ENCODE data around the gene PAX7. TPM values are rescaled to one million over a fixed set of nuclear protein-coding genes. Genes with fewer than 3 reads are reported as not detected.
A peak's percentile ranks its signal among the peaks of the same experiment; 100 is the strongest.

The PAX7 gene
- total RNA-seq, 2 experiments from 2014 or later, result not detected

GRCh38 chr1:18631496-18632217, 1.0 kb downstream of the PAX7 start:
- peak overlapping the region; percentile 51 for H3K4me3 Mint-ChIP-seq
- H3K27ac Mint-ChIP-seq, result peak overlapping the region; percentile 19
- CTCF ChIA-PET, result no interaction called here

GRCh38 chr1:18632218-18632588, 1.6 kb downstream of the PAX7 start:
- ChIA-PET POLR2A (no interaction called here), CTCF (no interaction called here)
- peak overlapping the region; percentile 51 for H3K4me3 Mint-ChIP-seq
- no peak for DNase-seq
- peak overlapping the region; percentile 54 for H3K27ac Mint-ChIP-seq
- H3K9me3 Mint-ChIP-seq, result no peaks in the 10 kb centered on the region
- peaks cover 1% of the 10 kb centered on the region for H3K36me3 Mint-ChIP-seq (ENCODE audit: low read depth)
- H3K4me1 Mint-ChIP-seq, result peaks cover 3% of the 10 kb centered on the region
- H3K27me3 Mint-ChIP-seq, result peaks cover 93% of the 10 kb centered on the region

More at GRCh38 chr1:18631496-18632217, 1.0 kb downstream of the PAX7 start:
- H3K4me1 Mint-ChIP-seq, result peaks cover 3% of the 10 kb centered on the region
- H3K27me3 Mint-ChIP-seq, result peaks cover 92% of the 10 kb centered on the region
- POLR2A ChIA-PET, result no interaction called here
- peaks cover 1% of the 10 kb centered on the region for H3K36me3 Mint-ChIP-seq (ENCODE audit: low read depth)
- no peak for DNase-seq
- H3K9me3 Mint-ChIP-seq, result no peaks in the 10 kb centered on the region

GRCh38 chr1:18632783-18633421, 2.3 kb downstream of the PAX7 start:
- POLR2A ChIA-PET, result no interaction called here

GRCh38 chr1:18633422-18634155, 2.9 kb downstream of the PAX7 start:
- DNase-seq, result no peak
- POLR2A ChIA-PET, result no interaction called here
- CTCF ChIA-PET, result no interaction called here

More at GRCh38 chr1:18632783-18633421, 2.3 kb downstream of the PAX7 start:
- Mint-ChIP-seq H3K36me3 (ENCODE audit: low read depth) (peaks cover 1% of the 10 kb centered on the region), H3K27ac (no peak overlapping the region), H3K27me3 (peaks cover 91% of the 10 kb centered on the region), H3K4me1 (peaks cover 3% of the 10 kb centered on the region), H3K9me3 (no peaks in the 10 kb centered on the region), H3K4me3 (no peak overlapping the region)
- CTCF ChIA-PET, result no interaction called here
- DNase-seq, result no peak

GRCh38 chr1:18634276-18634675, 3.6 kb downstream of the PAX7 start:
- Mint-ChIP-seq H3K4me1 (peaks cover 3% of the 10 kb centered on the region), H3K4me3 (no peak overlapping the region), H3K27ac (no peak overlapping the region), H3K9me3 (no peaks in the 10 kb centered on the region), H3K27me3 (peaks cover 91% of the 10 kb centered on the region), H3K36me3 (ENCODE audit: low read depth) (peaks cover 1% of the 10 kb centered on the region)
- ChIA-PET POLR2A (no interaction called here), CTCF (no interaction called here)
- no peak for DNase-seq

More at GRCh38 chr1:18633422-18634155, 2.9 kb downstream of the PAX7 start:
- peaks cover 3% of the 10 kb centered on the region for H3K4me1 Mint-ChIP-seq
- H3K9me3 Mint-ChIP-seq, result no peaks in the 10 kb centered on the region
- peak overlapping the region; percentile 26 for H3K27ac Mint-ChIP-seq
- H3K27me3 Mint-ChIP-seq, result peaks cover 91% of the 10 kb centered on the region
- peaks cover 1% of the 10 kb centered on the region for H3K36me3 Mint-ChIP-seq (ENCODE audit: low read depth)
- H3K4me3 Mint-ChIP-seq, result no peak overlapping the region

- CTCF ChIA-PET, result no interaction called here
- Mint-ChIP-seq H3K27ac (no peak overlapping the region), H3K4me3 (no peak overlapping the region), H3K27me3 (peaks cover 91% of the 10 kb centered on the region), H3K36me3 (ENCODE audit: low read depth) (peaks cover 1% of the 10 kb centered on the region), H3K4me1 (peaks cover 3% of the 10 kb centered on the region), H3K9me3 (no peaks in the 10 kb centered on the region)
- POLR2A ChIA-PET, result no interaction called here
- DNase-seq, result no peak
Measured at GRCh38 chr1:18635070-18635577, 4.5 kb downstream of the PAX7 start.

- DNase-seq, result no peak
- Mint-ChIP-seq H3K4me3 (no peak overlapping the region), H3K36me3 (ENCODE audit: low read depth) (peaks cover 1% of the 10 kb centered on the region), H3K9me3 (no peaks in the 10 kb centered on the region), H3K27me3 (peaks cover 93% of the 10 kb centered on the region), H3K27ac (peak overlapping the region; percentile 34), H3K4me1 (no peaks in the 10 kb centered on the region)
- POLR2A ChIA-PET, result no interaction called here
- CTCF ChIA-PET, result no interaction called here
Measured at GRCh38 chr1:18635891-18636595, 5.4 kb downstream of the PAX7 start.

- no peak for DNase-seq
- peaks cover 1% of the 10 kb centered on the region for H3K36me3 Mint-ChIP-seq (ENCODE audit: low read depth)
- H3K9me3 Mint-ChIP-seq, result no peaks in the 10 kb centered on the region
- peaks cover 94% of the 10 kb centered on the region for H3K27me3 Mint-ChIP-seq
- H3K27ac Mint-ChIP-seq, result no peak overlapping the region
- CTCF ChIA-PET, result no interaction called here
- no peak overlapping the region for H3K4me3 Mint-ChIP-seq
- POLR2A ChIA-PET, result no interaction called here
- no peaks in the 10 kb centered on the region for H3K4me1 Mint-ChIP-seq
Measured at GRCh38 chr1:18636596-18637508, 6.2 kb downstream of the PAX7 start.

GRCh38 chr1:18637511-18637960, 6.9 kb downstream of the PAX7 start:
- DNase-seq, result no peak
- Mint-ChIP-seq H3K27me3 (peaks cover 93% of the 10 kb centered on the region), H3K27ac (no peak overlapping the region), H3K4me3 (no peak overlapping the region), H3K36me3 (ENCODE audit: low read depth) (peaks cover 1% of the 10 kb centered on the region), H3K9me3 (no peaks in the 10 kb centered on the region), H3K4me1 (no peaks in the 10 kb centered on the region)
- CTCF ChIA-PET, result no interaction called here
- POLR2A ChIA-PET, result no interaction called here

- Mint-ChIP-seq H3K4me3 (no peak overlapping the region), H3K9me3 (no peaks in the 10 kb centered on the region), H3K36me3 (ENCODE audit: low read depth) (peaks cover 1% of the 10 kb centered on the region), H3K4me1 (no peaks in the 10 kb centered on the region), H3K27ac (no peak overlapping the region), H3K27me3 (peaks cover 92% of the 10 kb centered on the region)
- DNase-seq, result no peak
- POLR2A ChIA-PET, result no interaction called here
- CTCF ChIA-PET, result interaction anchor here (0.6 kb wide), 1 partner anchor 561 kb away, joined by 3 read pairs; no protein-coding TSS in a partner anchor
Measured at GRCh38 chr1:18637962-18638834, 7.6 kb downstream of the PAX7 start.

- H3K4me3 Mint-ChIP-seq, result no peak overlapping the region
Measured at GRCh38 chr1:18638835-18639364, 8.3 kb downstream of the PAX7 start.

More at GRCh38 chr1:18638835-18639364, 8.3 kb downstream of the PAX7 start:
- ChIA-PET CTCF (interaction anchor here (0.6 to 1.2 kb wide), 4 partner anchors 9 to 1513 kb away, joined by 3 to 5 read pairs (median 3); no protein-coding TSS in a partner anchor), POLR2A (no interaction called here)
- Mint-ChIP-seq H3K9me3 (no peaks in the 10 kb centered on the region), H3K4me1 (no peaks in the 10 kb centered on the region), H3K27me3 (peaks cover 90% of the 10 kb centered on the region), H3K36me3 (ENCODE audit: low read depth) (peaks cover 1% of the 10 kb centered on the region), H3K27ac (no peak overlapping the region)
- DNase-seq, result no peak
